ENCODE measurements around the gene MAPKAPK2. TPM values are rescaled to one million over a fixed set of nuclear protein-coding genes. Genes with fewer than 3 reads are reported as not detected.

The MAPKAPK2 gene
- polyA plus RNA-seq, 1 donor from 2014 or later, result 9.0 TPM

DNA sequence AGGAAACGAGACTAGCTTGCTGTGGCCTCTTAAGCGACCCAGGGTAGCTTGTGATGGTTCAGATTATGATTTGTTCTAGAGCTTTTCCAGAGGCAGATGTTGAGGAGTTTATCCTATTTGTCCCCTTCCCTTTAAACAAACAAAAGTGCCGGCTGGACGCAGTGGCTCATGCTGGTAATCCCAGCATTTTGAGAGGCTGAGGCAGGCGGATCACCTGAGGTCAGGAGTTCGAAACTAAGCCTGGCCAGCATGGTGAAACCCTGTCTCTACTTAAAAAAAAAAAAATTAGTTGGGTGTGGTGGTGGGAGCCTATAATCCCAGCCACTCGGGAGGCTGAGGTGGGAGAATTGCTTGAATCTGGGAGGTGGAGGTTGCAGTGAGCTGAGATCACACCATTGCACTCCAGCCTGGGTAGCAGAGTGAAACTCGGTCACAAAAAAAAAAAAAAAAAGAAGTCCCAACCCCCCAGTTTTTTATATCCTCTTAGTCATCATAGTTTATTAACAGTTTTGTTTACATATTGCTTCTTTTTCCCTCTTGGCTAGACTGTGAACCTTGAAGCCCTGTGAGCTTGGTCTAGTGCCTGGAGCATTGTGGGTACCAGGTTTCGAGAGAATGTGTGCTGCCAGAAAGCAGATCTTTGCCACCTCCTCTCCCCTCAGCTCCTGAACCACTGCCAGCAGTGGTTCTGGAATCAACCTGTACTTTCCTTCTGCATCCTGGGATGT, 29.8 kb downstream of the MAPKAPK2 start:
- no peak overlapping the region for H3K9ac ChIP-seq (ENCODE audit: low read length)
- no peaks in the 10 kb centered on the region for H3K36me3 ChIP-seq (ENCODE audit: insufficient read depth, low read length)
- no peaks in the 10 kb centered on the region for H3K9me3 ChIP-seq (ENCODE audit: low read length)
- no peaks in the 10 kb centered on the region for H3K9me2 ChIP-seq (ENCODE audit: insufficient read depth, low read length)
- no peak for TF ChIP-seq TAF1 (IDR thresholded peaks at IDR 0.05; ENCODE audit: low read depth)
- TF ChIP-seq, protein P1, sequence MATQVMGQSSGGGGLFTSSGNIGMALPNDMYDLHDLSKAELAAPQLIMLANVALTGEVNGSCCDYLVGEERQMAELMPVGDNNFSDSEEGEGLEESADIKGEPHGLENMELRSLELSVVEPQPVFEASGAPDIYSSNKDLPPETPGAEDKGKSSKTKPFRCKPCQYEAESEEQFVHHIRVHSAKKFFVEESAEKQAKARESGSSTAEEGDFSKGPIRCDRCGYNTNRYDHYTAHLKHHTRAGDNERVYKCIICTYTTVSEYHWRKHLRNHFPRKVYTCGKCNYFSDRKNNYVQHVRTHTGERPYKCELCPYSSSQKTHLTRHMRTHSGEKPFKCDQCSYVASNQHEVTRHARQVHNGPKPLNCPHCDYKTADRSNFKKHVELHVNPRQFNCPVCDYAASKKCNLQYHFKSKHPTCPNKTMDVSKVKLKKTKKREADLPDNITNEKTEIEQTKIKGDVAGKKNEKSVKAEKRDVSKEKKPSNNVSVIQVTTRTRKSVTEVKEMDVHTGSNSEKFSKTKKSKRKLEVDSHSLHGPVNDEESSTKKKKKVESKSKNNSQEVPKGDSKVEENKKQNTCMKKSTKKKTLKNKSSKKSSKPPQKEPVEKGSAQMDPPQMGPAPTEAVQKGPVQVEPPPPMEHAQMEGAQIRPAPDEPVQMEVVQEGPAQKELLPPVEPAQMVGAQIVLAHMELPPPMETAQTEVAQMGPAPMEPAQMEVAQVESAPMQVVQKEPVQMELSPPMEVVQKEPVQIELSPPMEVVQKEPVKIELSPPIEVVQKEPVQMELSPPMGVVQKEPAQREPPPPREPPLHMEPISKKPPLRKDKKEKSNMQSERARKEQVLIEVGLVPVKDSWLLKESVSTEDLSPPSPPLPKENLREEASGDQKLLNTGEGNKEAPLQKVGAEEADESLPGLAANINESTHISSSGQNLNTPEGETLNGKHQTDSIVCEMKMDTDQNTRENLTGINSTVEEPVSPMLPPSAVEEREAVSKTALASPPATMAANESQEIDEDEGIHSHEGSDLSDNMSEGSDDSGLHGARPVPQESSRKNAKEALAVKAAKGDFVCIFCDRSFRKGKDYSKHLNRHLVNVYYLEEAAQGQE (IDR thresholded peaks at IDR 0.05; ENCODE audit: borderline replicate concordance), result no peak
- no peak for TF ChIP-seq SMC3 (conservative IDR thresholded peaks at IDR 0.05; ENCODE audit: poor library complexity)
- no peak for TF ChIP-seq MXI1 (conservative IDR thresholded peaks at IDR 0.05; ENCODE audit: poor library complexity, severe bottlenecking)
- no peak for TF ChIP-seq POLR2AphosphoS5 (IDR thresholded peaks at IDR 0.05)
- TF ChIP-seq EP300 (conservative IDR thresholded peaks at IDR 0.05; ENCODE audit: poor library complexity, severe bottlenecking), result no peak
- no peak for TF ChIP-seq EZH2 (IDR thresholded peaks at IDR 0.05; ENCODE audit: borderline replicate concordance, insufficient read depth, low read length, poor library complexity, severe bottlenecking)
- no peak for TF ChIP-seq RAD21 (conservative IDR thresholded peaks at IDR 0.05)
- TF ChIP-seq, protein P2, sequence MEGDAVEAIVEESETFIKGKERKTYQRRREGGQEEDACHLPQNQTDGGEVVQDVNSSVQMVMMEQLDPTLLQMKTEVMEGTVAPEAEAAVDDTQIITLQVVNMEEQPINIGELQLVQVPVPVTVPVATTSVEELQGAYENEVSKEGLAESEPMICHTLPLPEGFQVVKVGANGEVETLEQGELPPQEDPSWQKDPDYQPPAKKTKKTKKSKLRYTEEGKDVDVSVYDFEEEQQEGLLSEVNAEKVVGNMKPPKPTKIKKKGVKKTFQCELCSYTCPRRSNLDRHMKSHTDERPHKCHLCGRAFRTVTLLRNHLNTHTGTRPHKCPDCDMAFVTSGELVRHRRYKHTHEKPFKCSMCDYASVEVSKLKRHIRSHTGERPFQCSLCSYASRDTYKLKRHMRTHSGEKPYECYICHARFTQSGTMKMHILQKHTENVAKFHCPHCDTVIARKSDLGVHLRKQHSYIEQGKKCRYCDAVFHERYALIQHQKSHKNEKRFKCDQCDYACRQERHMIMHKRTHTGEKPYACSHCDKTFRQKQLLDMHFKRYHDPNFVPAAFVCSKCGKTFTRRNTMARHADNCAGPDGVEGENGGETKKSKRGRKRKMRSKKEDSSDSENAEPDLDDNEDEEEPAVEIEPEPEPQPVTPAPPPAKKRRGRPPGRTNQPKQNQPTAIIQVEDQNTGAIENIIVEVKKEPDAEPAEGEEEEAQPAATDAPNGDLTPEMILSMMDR (IDR thresholded peaks at IDR 0.05; ENCODE audit: poor library complexity, severe bottlenecking), result no peak
- peaks cover 39% of the 10 kb centered on the region for H3K79me2 ChIP-seq (replicated peaks; ENCODE audit: insufficient read depth, low read length)
- no peak overlapping the region for H3K27ac ChIP-seq (ENCODE audit: low read length)
- H3K27me3 ChIP-seq (ENCODE audit: insufficient read depth, low read depth, low read length), result no peaks in the 10 kb centered on the region
- H4K20me1 ChIP-seq (ENCODE audit: insufficient read depth), result no peaks in the 10 kb centered on the region
- no peak overlapping the region for H3K4me2 ChIP-seq (ENCODE audit: low read length)
- no peaks in the 10 kb centered on the region for H3F3A ChIP-seq (ENCODE audit: insufficient read depth, low read length, poor library complexity, severe bottlenecking)
- H3K4me3 ChIP-seq (ENCODE audit: low read length), result no peak overlapping the region
- no peak overlapping the region for H2AFZ ChIP-seq (ENCODE audit: low read depth, low read length)

DNA sequence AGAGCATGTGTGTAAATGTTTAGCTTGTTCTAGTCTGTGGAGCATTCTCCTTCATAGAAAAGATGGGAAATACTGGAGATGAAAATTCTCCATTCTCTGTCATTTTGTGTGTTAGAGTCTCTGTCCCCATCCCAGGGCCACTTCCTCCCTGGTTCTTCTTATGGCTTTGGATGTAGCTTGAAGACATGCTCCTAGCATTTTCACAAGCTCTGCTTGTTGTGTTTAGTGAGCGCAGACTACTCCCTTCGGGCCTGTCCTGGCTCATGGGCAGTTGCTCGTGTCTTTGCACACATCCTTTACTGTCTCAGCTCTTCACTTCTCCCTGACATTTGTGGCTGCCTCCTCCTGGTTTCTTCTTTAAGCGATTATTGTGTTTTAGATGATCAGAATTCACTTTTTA, 30.4 kb downstream of the MAPKAPK2 start:
- Histone ChIP-seq H2AFZ (ENCODE audit: low read depth, low read length) (no peak overlapping the region), H4K20me1 (ENCODE audit: insufficient read depth) (no peaks in the 10 kb centered on the region), H3K9me2 (ENCODE audit: insufficient read depth, low read length) (no peaks in the 10 kb centered on the region), H3K27me3 (ENCODE audit: insufficient read depth, low read depth, low read length) (no peaks in the 10 kb centered on the region), H3K79me2 (replicated peaks; ENCODE audit: insufficient read depth, low read length) (peaks cover 39% of the 10 kb centered on the region), H3K9ac (ENCODE audit: low read length) (no peak overlapping the region), H3K36me3 (ENCODE audit: insufficient read depth, low read length) (no peaks in the 10 kb centered on the region), H3K9me3 (ENCODE audit: low read length) (no peaks in the 10 kb centered on the region), H3F3A (ENCODE audit: insufficient read depth, low read length, poor library complexity, severe bottlenecking) (no peaks in the 10 kb centered on the region), H3K4me2 (ENCODE audit: low read length) (no peak overlapping the region), H3K4me3 (ENCODE audit: low read length) (no peak overlapping the region), H3K27ac (ENCODE audit: low read length) (no peak overlapping the region)
- TF ChIP-seq SMC3 (conservative IDR thresholded peaks at IDR 0.05; ENCODE audit: poor library complexity) (no peak), EP300 (conservative IDR thresholded peaks at IDR 0.05; ENCODE audit: poor library complexity, severe bottlenecking) (no peak), EZH2 (IDR thresholded peaks at IDR 0.05; ENCODE audit: borderline replicate concordance, insufficient read depth, low read length, poor library complexity, severe bottlenecking) (no peak), MXI1 (conservative IDR thresholded peaks at IDR 0.05; ENCODE audit: poor library complexity, severe bottlenecking) (no peak), POLR2AphosphoS5 (IDR thresholded peaks at IDR 0.05) (no peak), RAD21 (conservative IDR thresholded peaks at IDR 0.05) (no peak), TAF1 (IDR thresholded peaks at IDR 0.05; ENCODE audit: low read depth) (no peak)
- TF ChIP-seq, protein P1 (IDR thresholded peaks at IDR 0.05; ENCODE audit: borderline replicate concordance), result no peak
- TF ChIP-seq, protein P2 (IDR thresholded peaks at IDR 0.05; ENCODE audit: poor library complexity, severe bottlenecking), result no peak
